MCF 10A (cell line): ENCODE results near the gene TUBB. TPM values are rescaled to one million over a fixed set of nuclear protein-coding genes. Genes with fewer than 3 reads are reported as not detected.

Source experiments
- BruUV-seq: library from RNA; stranded (reverse); fragments of 400-500 nt; replicated peaks from 2 replicates; lab custom pipeline; 2021; lab: Mats Ljungman, UMichigan
- CTCF ChIA-PET: fragments of 300-600 bp; sonication (Branson Sonifier 250); formaldehyde crosslinking; extraction: SDS; loops from one replicate; lab custom pipeline; 2021; ENCODE audit warnings: antibody characterized with exemption, inconsistent platforms; lab: Yijun Ruan, JAX
- POLR2A ChIA-PET: fragments of 300-600, 350-650 bp; sonication (Branson Sonifier 250); formaldehyde crosslinking; extraction: SDS; loops from one replicate; lab custom pipeline; 2020; ENCODE audit warnings: antibody characterized with exemption, inconsistent platforms; lab: Yijun Ruan, JAX
- DNase-seq: peaks from one replicate; pipeline ENCODE4 v3.0.0-alpha.2; 2018; ENCODE audit not compliant: unreplicated experiment
- H3K27ac Mint-ChIP-seq: one replicate; pipeline ENCODE4 v1.8.0; 2022; ENCODE audit warnings: mild to moderate bottlenecking, low read depth, mixed read lengths; ENCODE audit not compliant: unreplicated experiment
- H3K27me3 Mint-ChIP-seq: one replicate; pipeline ENCODE4 v1.8.0; 2022; ENCODE audit warnings: mixed read lengths; ENCODE audit not compliant: insufficient read depth, unreplicated experiment
- H3K36me3 Mint-ChIP-seq: one replicate; pipeline ENCODE4 v1.8.0; 2022; ENCODE audit warnings: mild to moderate bottlenecking, moderate library complexity, mixed read lengths; ENCODE audit not compliant: insufficient read depth, unreplicated experiment
- H3K4me1 Mint-ChIP-seq: one replicate; pipeline ENCODE4 v1.8.0; 2022; ENCODE audit warnings: mixed read lengths; ENCODE audit not compliant: insufficient read depth, unreplicated experiment
- H3K4me3 Mint-ChIP-seq: one replicate; pipeline ENCODE4 v1.8.0; 2022; ENCODE audit warnings: mild to moderate bottlenecking, moderate library complexity, mixed read lengths; ENCODE audit not compliant: unreplicated experiment
- H3K9me3 Mint-ChIP-seq: one replicate; pipeline ENCODE4 v1.8.0; 2022; ENCODE audit warnings: mixed read lengths; ENCODE audit not compliant: unreplicated experiment
- CTCF ChIP-seq: fragments of 200-600 bp; IDR thresholded peaks from one replicate; pipeline ENCODE4 v1.8.0; 2022; ENCODE audit warnings: antibody characterized with exemption, mild to moderate bottlenecking; ENCODE audit not compliant: unreplicated experiment
- intact Hi-C: fragments of 100-400 bp; cut with micrococcal nuclease; formaldehyde crosslinking; loops from 2 replicates; pipeline ENCODE4 v1.14.1; 2022
- total RNA-seq: library from RNA; stranded (reverse); gene quantifications from 2 replicates; pipeline ENCODE4 v1.2.3, GENCODE V29; 2022

The TUBB gene
- total RNA-seq, 1 experiment from 2014 or later, result 210 TPM

DNA sequence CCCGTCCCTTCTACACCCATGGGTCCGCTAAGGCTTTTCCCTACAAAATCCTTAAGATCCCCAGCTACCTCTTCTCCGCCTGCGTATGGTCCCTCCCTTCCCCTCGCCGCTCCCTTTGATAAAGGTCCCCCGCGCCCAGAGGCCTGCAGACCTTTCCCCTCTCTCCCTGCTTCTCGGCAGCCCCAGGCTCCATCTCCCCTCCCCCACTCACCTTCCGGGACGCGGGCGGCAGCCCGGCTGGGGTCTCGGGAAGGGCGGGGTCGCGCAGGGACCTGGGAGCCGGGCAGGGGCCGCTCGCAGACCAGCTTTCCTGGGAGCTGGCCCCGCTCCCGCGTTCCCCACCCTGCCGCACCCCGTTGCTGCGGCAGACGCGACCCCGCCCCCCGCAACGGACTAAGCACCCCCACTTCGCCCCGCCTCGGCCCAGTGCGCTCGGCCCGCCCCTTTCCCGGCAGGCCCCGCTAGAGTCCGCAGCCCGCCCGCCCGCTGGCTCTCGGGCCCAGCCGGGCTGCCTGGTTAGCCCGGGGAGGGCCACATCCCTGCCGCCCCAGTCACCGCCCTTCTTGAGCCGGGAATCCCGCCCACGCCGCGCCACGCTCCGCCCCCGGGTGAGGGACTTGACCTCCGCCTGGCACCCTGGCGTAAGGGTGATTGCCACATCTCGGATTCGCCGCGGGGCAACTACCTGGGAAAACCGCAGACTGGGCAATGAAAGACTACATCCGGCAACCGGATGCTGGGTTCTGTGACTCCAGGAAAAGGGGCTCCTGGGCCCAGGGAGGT is 22.4 kb downstream of the TUBB start, which contains the start of gene FLOT1:
Gene FLOT1, minus strand, starts transcription at position 372 of the 783 bp plus-strand sequence. CDS start 498 bp downstream, outside the sequence.
- no TSS peak for BruUV-seq
- intact Hi-C loops, result loop anchor here (1.0 to 5.0 kb wide), 5 partner anchors 78 to 345 kb away; partner anchors contain the start of gene DDR1
- ChIA-PET CTCF (interaction anchor here (0.6 to 3.6 kb wide), 7 partner anchors 12 to 986 kb away, joined by 3 to 35 read pairs (median 4); no protein-coding TSS in a partner anchor), POLR2A (interaction anchor here (0.5 to 9.2 kb wide), 25 partner anchors 10 to 237 kb away, joined by 3 to 159 read pairs (median 5); partner anchors contain the start of genes DDR1, DHX16 and VARS2)
- peaks cover 38% of the 10 kb centered on the region for H3K4me1 Mint-ChIP-seq
- no peaks in the 10 kb centered on the region for H3K27me3 Mint-ChIP-seq
- H3K9me3 Mint-ChIP-seq, result no peaks in the 10 kb centered on the region
- DNase-seq, result peak; percentile 99
- no peak for TF ChIP-seq CTCF
- H3K27ac Mint-ChIP-seq, result peak within 1 kb of the TSS; percentile 90
- peaks cover 64% of the 10 kb centered on the region for H3K36me3 Mint-ChIP-seq
- H3K4me3 Mint-ChIP-seq, result peak within 1 kb of the TSS; percentile 91

DNA sequence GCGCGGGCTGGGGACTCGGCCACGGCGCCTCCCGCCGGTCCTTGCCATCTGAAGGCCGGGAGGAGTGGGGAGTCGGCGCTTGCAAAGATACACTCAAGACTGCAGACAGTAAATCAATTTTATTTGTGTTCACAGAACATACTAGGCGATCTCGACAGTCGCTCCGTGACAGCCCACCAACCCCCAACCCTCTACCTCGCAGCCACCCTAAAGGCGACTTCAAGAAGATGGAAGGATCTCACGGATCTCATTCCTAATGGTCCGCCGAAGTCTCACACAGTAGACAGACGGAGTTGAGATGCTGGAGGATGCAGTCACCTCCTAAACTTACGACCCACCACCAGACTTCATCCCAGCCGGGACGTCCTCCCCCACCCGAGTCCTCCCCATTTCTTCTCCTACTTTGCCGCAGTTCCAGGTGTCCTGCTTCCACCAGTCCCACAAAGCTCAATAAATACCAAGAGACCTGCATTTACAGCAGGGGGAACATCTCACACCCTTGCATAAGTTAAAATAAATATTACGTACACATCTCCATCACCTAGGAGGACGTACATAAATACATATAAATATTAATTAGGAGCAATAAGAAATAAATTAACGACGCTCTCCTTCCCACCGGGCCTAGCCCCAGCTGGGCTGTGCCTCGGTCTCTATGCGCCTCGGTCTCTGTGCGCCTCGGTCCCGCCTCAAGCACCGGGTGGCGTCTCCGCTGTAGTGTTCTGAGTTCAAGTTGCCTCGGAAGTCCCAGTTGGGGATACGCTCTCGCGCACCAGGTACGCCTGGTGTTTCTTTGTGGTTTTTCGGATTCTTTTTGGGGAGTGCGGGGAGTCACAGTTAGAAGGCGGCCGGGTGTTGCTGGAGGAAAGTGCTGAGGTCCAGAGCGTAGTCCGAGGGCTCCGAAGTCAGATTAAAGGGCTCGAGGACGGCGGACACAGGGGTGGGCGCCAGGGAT is 23.2 kb downstream of the TUBB start:
- peaks cover 58% of the 10 kb centered on the region for H3K36me3 Mint-ChIP-seq
- H3K4me3 Mint-ChIP-seq, result peak overlapping the region; percentile 91
- TF ChIP-seq CTCF, result no peak
- peaks cover 44% of the 10 kb centered on the region for H3K4me1 Mint-ChIP-seq
- POLR2A ChIA-PET, result interaction anchor here (0.5 to 9.2 kb wide), 22 partner anchors 9 to 171 kb away, joined by 3 to 159 read pairs (median 6); partner anchors contain the start of genes DDR1, MDC1 and VARS2
- no peak for DNase-seq
- intact Hi-C loops, result loop anchor here (1.0 to 5.0 kb wide), 6 partner anchors 39 to 344 kb away; partner anchors contain the start of gene DDR1
- H3K9me3 Mint-ChIP-seq, result no peaks in the 10 kb centered on the region
- H3K27ac Mint-ChIP-seq, result peak overlapping the region; percentile 90
- H3K27me3 Mint-ChIP-seq, result no peaks in the 10 kb centered on the region
- CTCF ChIA-PET, result interaction anchor here (0.5 to 2.1 kb wide), 14 partner anchors 9 to 638 kb away, joined by 3 to 31 read pairs (median 4); no protein-coding TSS in a partner anchor
- BruUV-seq, result TSS peak; percentile 98

DNA sequence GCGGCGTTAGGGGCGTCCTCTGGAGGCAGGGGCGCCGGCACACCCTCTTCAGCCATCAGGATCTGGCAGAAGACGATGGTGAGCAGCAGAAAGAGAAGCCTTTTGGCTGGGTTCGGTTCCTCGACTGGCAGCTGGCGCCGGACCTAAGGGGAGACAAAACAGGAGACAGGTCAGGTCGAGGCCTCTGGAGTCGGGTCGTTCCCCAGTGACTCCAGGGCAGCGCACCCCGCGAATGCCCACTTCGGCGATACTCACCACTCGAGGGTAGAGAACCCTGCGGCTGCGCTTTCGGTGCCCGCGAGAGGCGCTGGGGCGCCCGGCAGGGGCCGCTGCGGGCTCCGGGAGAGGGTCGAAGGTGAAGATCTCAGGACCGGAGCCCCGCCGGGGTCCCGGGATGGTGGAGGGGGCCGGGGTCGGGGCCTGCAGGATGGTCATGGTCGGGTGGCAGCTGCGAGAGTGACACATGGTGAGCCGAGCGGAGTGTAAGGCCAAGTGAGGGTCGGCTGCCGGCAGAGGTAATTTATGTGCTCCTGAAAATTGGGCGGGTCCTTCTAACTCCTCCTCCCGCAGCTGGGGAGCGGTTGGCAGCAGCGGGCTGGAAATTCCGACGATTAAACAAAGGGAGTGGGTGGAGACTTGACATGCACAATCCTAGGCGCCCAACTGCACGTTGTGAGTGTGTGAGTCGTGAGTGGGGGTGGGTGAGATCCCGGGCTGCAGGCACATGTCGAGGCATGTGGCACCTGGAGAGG is 24.1 kb downstream of the TUBB start, which contains the start of gene IER3:
Gene IER3, minus strand, starts transcription at position 494 of the 752 bp plus-strand sequence. Its CDS starts 29 bp downstream, at position 465.
- BruUV-seq, result no TSS peak
- Mint-ChIP-seq H3K27ac (peak within 1 kb of the TSS; percentile 90), H3K4me3 (peak within 1 kb of the TSS; percentile 91), H3K36me3 (peaks cover 50% of the 10 kb centered on the region), H3K27me3 (no peaks in the 10 kb centered on the region), H3K4me1 (peaks cover 51% of the 10 kb centered on the region), H3K9me3 (no peaks in the 10 kb centered on the region)
- peak; percentile 97 for DNase-seq
- TF ChIP-seq CTCF, result peak; percentile 47
- ChIA-PET POLR2A (interaction anchor here (0.6 to 9.2 kb wide), 24 partner anchors 8 to 383 kb away, joined by 3 to 159 read pairs (median 5); partner anchors contain the start of genes DDR1 and MDC1), CTCF (interaction anchor here (0.5 to 2.1 kb wide), 13 partner anchors 8 to 140 kb away, joined by 3 to 31 read pairs (median 4); no protein-coding TSS in a partner anchor)
- intact Hi-C loops, result loop anchor here (1.0 to 5.0 kb wide), 4 partner anchors 38 to 343 kb away; no protein-coding TSS in a partner anchor
